ENCODE measurements around the gene EIF2B4. TPM values are rescaled to one million over a fixed set of nuclear protein-coding genes. Genes with fewer than 3 reads are reported as not detected.

The EIF2B4 gene
- total and polyA plus RNA-seq, 4 donors = 19.6 to 55.4 (median 37.3) TPM

DNA sequence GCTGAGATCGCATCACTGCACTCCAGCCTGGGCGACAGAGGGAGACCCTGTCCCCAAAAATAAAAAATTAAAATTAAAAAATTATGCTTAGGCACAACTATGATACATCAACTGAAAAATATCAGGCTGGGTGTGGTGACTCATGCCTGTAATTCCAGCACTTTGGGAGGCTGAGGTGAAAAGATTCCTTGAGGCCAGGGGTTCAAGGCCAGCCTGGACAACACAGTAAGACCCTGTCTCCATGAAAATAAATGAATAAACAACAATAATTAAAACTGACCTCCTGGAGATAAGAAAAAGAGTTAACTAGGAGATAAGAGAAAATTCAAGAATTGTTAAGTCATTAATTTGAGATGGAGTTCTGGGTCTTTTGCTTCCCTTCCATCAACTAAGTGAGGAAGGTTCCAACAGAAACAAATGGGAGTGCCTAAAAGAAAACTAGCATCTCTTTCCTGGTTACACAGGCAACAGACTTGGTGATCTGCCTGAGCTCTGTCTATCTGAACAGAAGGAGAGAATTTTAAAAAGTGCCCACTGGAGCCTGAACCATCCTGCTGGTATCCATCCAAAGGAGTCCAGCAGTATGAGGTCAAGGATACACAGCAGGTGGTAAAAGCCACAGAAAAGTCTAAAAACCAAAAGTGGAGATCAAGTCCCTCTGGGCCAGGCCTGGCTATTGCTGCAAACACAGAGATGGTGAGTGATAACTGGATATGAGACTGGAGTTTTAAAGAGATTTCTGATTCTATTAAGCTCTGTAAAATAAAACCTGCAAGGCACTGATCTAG lies 30.4 kb upstream of the EIF2B4 start:
- TF ChIP-seq, protein P1, sequence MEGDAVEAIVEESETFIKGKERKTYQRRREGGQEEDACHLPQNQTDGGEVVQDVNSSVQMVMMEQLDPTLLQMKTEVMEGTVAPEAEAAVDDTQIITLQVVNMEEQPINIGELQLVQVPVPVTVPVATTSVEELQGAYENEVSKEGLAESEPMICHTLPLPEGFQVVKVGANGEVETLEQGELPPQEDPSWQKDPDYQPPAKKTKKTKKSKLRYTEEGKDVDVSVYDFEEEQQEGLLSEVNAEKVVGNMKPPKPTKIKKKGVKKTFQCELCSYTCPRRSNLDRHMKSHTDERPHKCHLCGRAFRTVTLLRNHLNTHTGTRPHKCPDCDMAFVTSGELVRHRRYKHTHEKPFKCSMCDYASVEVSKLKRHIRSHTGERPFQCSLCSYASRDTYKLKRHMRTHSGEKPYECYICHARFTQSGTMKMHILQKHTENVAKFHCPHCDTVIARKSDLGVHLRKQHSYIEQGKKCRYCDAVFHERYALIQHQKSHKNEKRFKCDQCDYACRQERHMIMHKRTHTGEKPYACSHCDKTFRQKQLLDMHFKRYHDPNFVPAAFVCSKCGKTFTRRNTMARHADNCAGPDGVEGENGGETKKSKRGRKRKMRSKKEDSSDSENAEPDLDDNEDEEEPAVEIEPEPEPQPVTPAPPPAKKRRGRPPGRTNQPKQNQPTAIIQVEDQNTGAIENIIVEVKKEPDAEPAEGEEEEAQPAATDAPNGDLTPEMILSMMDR (IDR thresholded peaks at IDR 0.05; ENCODE audit: control extremely low read depth, extremely low read depth) = no peak
- 96 to 98% methylated on average over 2 of the region's 2 CpGs for WGBS, 2 donors
- no peak overlapping the region for H3K27ac ChIP-seq (ENCODE audit: low read depth in 1 of 2, low read length in 1 of 2)
- H3K27me3 ChIP-seq (ENCODE audit: control insufficient read depth in 3 of 3, insufficient read depth in 3 of 3, low read length in 2 of 3) = no peaks in the 10 kb centered on the region
- H3K36me3 ChIP-seq (ENCODE audit: control insufficient read depth in 4 of 4, insufficient read depth in 4 of 4, low read length in 4 of 4) = peaks cover 0 to 7% (median 2%) of the 10 kb centered on the region in 4 donors
- no peak overlapping the region for H3K4me3 ChIP-seq
- peaks cover 0 to 3% (median 0%) of the 10 kb centered on the region in 5 donors for H3K4me1 ChIP-seq (ENCODE audit: control insufficient read depth in 5 of 5, insufficient read depth in 5 of 5, low read length in 5 of 5)
- H3K9ac ChIP-seq (ENCODE audit: insufficient read depth in 1 of 2, low read length in 2 of 2) = no peak overlapping the region
- no peak for DNase-seq
- no peaks in the 10 kb centered on the region for H3K9me3 ChIP-seq (ENCODE audit: control insufficient read depth in 4 of 4, insufficient read depth in 3 of 4, low read length in 3 of 4)
- ATAC-seq (ENCODE audit: insufficient read depth, low FRiP score) = no peak

DNA sequence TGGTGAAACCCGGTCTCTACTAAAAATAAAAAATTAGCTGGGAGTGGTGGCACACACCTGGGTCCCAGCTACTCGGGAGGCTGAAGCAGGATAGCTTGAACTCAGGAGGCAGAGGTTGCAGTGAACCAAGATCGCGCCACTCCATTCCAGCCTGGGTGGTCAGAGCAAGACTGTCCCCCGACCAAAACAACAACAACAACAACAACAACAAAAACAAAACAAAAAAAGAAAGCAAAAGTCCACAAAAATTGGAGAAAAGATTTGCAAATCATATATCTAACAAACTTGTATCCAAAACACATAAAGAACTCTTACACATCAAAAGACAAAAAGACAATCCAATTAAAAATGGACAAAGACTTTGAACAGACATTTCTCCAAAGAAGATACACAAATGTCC lies 28.8 kb upstream of the EIF2B4 start:
- Histone ChIP-seq H3K9ac (ENCODE audit: insufficient read depth in 1 of 2, low read length in 2 of 2) (no peak overlapping the region), H3K36me3 (ENCODE audit: control insufficient read depth in 4 of 4, insufficient read depth in 4 of 4, low read length in 4 of 4) (peaks cover 0 to 3% (median 1%) of the 10 kb centered on the region in 4 donors), H3K27me3 (ENCODE audit: control insufficient read depth in 3 of 3, insufficient read depth in 3 of 3, low read length in 2 of 3) (no peaks in the 10 kb centered on the region), H3K27ac (ENCODE audit: low read depth in 1 of 2, low read length in 1 of 2) (no peak overlapping the region), H3K4me3 (no peak overlapping the region), H3K9me3 (ENCODE audit: control insufficient read depth in 4 of 4, insufficient read depth in 3 of 4, low read length in 3 of 4) (no peaks in the 10 kb centered on the region), H3K4me1 (ENCODE audit: control insufficient read depth in 5 of 5, insufficient read depth in 5 of 5, low read length in 5 of 5) (peaks cover 0 to 3% (median 0%) of the 10 kb centered on the region in 5 donors)
- ATAC-seq (ENCODE audit: insufficient read depth, low FRiP score) = no peak
- WGBS, 2 donors = 94 to 96% methylated on average over 5 of the region's 5 CpGs
- TF ChIP-seq, protein P1 (IDR thresholded peaks at IDR 0.05; ENCODE audit: control extremely low read depth, extremely low read depth) = no peak
- DNase-seq = no peak

DNA sequence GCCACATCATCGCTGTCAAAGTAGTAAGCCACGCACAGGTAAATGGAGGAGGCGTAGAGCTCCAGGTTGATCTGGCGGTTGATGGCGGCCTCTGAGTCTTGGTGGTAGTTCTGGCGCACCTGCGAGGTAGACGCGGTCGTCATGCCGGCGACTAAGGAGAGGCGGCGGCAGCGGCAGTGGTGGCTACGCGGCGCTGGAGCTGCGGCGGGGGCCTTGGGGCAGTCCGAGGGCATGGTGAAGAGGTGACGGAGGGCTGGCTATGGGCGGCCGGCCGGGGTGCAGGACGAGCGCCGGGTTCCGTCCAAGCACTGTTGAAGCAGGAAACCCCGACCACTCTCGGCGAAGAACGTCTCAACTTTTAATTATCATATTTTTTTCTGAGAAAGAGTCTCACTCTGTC lies 23.1 kb upstream of the EIF2B4 start:
- DNase-seq (no peak), ATAC-seq (ENCODE audit: insufficient read depth, low FRiP score) (no peak)
- Histone ChIP-seq H3K27ac (ENCODE audit: low read depth in 1 of 2, low read length in 1 of 2) (no peak overlapping the region), H3K4me1 (ENCODE audit: control insufficient read depth in 5 of 5, insufficient read depth in 5 of 5, low read length in 5 of 5) (no peaks in the 10 kb centered on the region), H3K27me3 (ENCODE audit: control insufficient read depth in 3 of 3, insufficient read depth in 3 of 3, low read length in 2 of 3) (no peaks in the 10 kb centered on the region), H3K4me3 (no peak overlapping the region), H3K9ac (ENCODE audit: insufficient read depth in 1 of 2, low read length in 2 of 2) (no peak overlapping the region), H3K36me3 (ENCODE audit: control insufficient read depth in 4 of 4, insufficient read depth in 4 of 4, low read length in 4 of 4) (peaks cover 0 to 4% (median 4%) of the 10 kb centered on the region in 4 donors), H3K9me3 (ENCODE audit: control insufficient read depth in 4 of 4, insufficient read depth in 3 of 4, low read length in 3 of 4) (no peaks in the 10 kb centered on the region)
- TF ChIP-seq, protein P1 (IDR thresholded peaks at IDR 0.05; ENCODE audit: control extremely low read depth, extremely low read depth) = no peak
- WGBS, 2 donors = 98% methylated on average over 33 of the region's 33 CpGs
